ENCODE measurements around the gene BNC2.

Gene BNC2

GRCh38 chr9:16815079-16815478, 55.4 kb downstream of the BNC2 start:
- ATAC-seq = no peak

GRCh38 chr9:16813838-16814237, 56.6 kb downstream of the BNC2 start:
- ATAC-seq = no peak

GRCh38 chr9:16811987-16812685, 58.3 kb downstream of the BNC2 start:
- ATAC-seq = no peak

GRCh38 chr9:16809912-16810610, 60.4 kb downstream of the BNC2 start:
- no peak for ATAC-seq

GRCh38 chr9:16806674-16807073, 63.8 kb downstream of the BNC2 start:
- ATAC-seq = no peak

- no peak for ATAC-seq
Measured at GRCh38 chr9:16803648-16804047, 66.8 kb downstream of the BNC2 start.

GRCh38 chr9:16801871-16802466, 68.5 kb downstream of the BNC2 start:
- no peak for ATAC-seq

GRCh38 chr9:16796304-16796825, 74.1 kb downstream of the BNC2 start:
- ATAC-seq = no peak

- no peak for ATAC-seq
Measured at GRCh38 chr9:16794871-16795639, 75.4 kb downstream of the BNC2 start.

GRCh38 chr9:16794103-16794502, 76.4 kb downstream of the BNC2 start:
- no peak for ATAC-seq

GRCh38 chr9:16787724-16788123, 82.7 kb downstream of the BNC2 start:
- no peak for ATAC-seq

GRCh38 chr9:16784002-16784401, 86.5 kb downstream of the BNC2 start:
- ATAC-seq = no peak

GRCh38 chr9:16782490-16782889, 88.0 kb downstream of the BNC2 start:
- ATAC-seq = no peak

GRCh38 chr9:16775330-16775729, 95.1 kb downstream of the BNC2 start:
- no peak for ATAC-seq

GRCh38 chr9:16773617-16774016, 96.9 kb downstream of the BNC2 start:
- ATAC-seq = no peak

- ATAC-seq = no peak
Measured at GRCh38 chr9:16773116-16773515, 97.4 kb downstream of the BNC2 start.

GRCh38 chr9:16771356-16771755, 99.1 kb downstream of the BNC2 start:
- ATAC-seq = no peak

- ATAC-seq = no peak
Measured at GRCh38 chr9:16769291-16769690, 101.2 kb downstream of the BNC2 start.

GRCh38 chr9:16768816-16769215, 101.7 kb downstream of the BNC2 start:
- no peak for ATAC-seq

- no peak for ATAC-seq
Measured at GRCh38 chr9:16767366-16767765, 103.1 kb downstream of the BNC2 start.

- ATAC-seq = no peak
Measured at GRCh38 chr9:16763946-16764345, 106.5 kb downstream of the BNC2 start.

GRCh38 chr9:16755467-16756160, 114.9 kb downstream of the BNC2 start:
- no peak for ATAC-seq
